ENCODE results near the gene SYNGAP1.

The SYNGAP1 gene

GRCh38 chr6:33430991-33431879, 11.4 kb downstream of the SYNGAP1 start:
- DNase-seq: no peak
- in situ Hi-C loops (cut with HindIII; ENCODE audit: low pct_ligation_motif_present, low pct_unique_long_range_greater_than_20kb, low sequenced_read_pairs): no loop called here

GRCh38 chr6:33431880-33432541, 12.1 kb downstream of the SYNGAP1 start:
- in situ Hi-C loops (cut with HindIII; ENCODE audit: low pct_ligation_motif_present, low pct_unique_long_range_greater_than_20kb, low sequenced_read_pairs): no loop called here
- DNase-seq: no peak

- in situ Hi-C loops (cut with HindIII; ENCODE audit: low pct_ligation_motif_present, low pct_unique_long_range_greater_than_20kb, low sequenced_read_pairs): no loop called here
- no peak for DNase-seq
These were observed 12.7 kb downstream of the SYNGAP1 start for GRCh38 chr6:33432546-33432945.

- DNase-seq: no peak
- in situ Hi-C loops (cut with HindIII; ENCODE audit: low pct_ligation_motif_present, low pct_unique_long_range_greater_than_20kb, low sequenced_read_pairs): no loop called here
These were observed 13.2 kb downstream of the SYNGAP1 start for GRCh38 chr6:33433001-33433543.

- DNase-seq: no peak
- in situ Hi-C loops (cut with HindIII; ENCODE audit: low pct_ligation_motif_present, low pct_unique_long_range_greater_than_20kb, low sequenced_read_pairs): no loop called here
These were observed 13.8 kb downstream of the SYNGAP1 start for GRCh38 chr6:33433544-33434191.

GRCh38 chr6:33434961-33435360, 15.1 kb downstream of the SYNGAP1 start:
- no peak for DNase-seq
- in situ Hi-C loops (cut with HindIII; ENCODE audit: low pct_ligation_motif_present, low pct_unique_long_range_greater_than_20kb, low sequenced_read_pairs): no loop called here

GRCh38 chr6:33437666-33438065, 17.8 kb downstream of the SYNGAP1 start:
- no peak for DNase-seq
- in situ Hi-C loops (cut with HindIII; ENCODE audit: low pct_ligation_motif_present, low pct_unique_long_range_greater_than_20kb, low sequenced_read_pairs): no loop called here

GRCh38 chr6:33438978-33439594, 19.2 kb downstream of the SYNGAP1 start:
- in situ Hi-C loops (cut with HindIII; ENCODE audit: low pct_ligation_motif_present, low pct_unique_long_range_greater_than_20kb, low sequenced_read_pairs): no loop called here
- no peak for DNase-seq

- in situ Hi-C loops (cut with HindIII; ENCODE audit: low pct_ligation_motif_present, low pct_unique_long_range_greater_than_20kb, low sequenced_read_pairs): no loop called here
- no peak for DNase-seq
These were observed 20.2 kb downstream of the SYNGAP1 start for GRCh38 chr6:33439956-33440648.

- in situ Hi-C loops (cut with HindIII; ENCODE audit: low pct_ligation_motif_present, low pct_unique_long_range_greater_than_20kb, low sequenced_read_pairs): no loop called here
- DNase-seq: no peak
These were observed 20.9 kb downstream of the SYNGAP1 start for GRCh38 chr6:33440649-33441309.

- in situ Hi-C loops (cut with HindIII; ENCODE audit: low pct_ligation_motif_present, low pct_unique_long_range_greater_than_20kb, low sequenced_read_pairs): no loop called here
- DNase-seq: no peak
These were observed 21.6 kb downstream of the SYNGAP1 start for GRCh38 chr6:33441457-33441856.

GRCh38 chr6:33442283-33442682, 22.4 kb downstream of the SYNGAP1 start:
- in situ Hi-C loops (cut with HindIII; ENCODE audit: low pct_ligation_motif_present, low pct_unique_long_range_greater_than_20kb, low sequenced_read_pairs): no loop called here
- no peak for DNase-seq

- in situ Hi-C loops (cut with HindIII; ENCODE audit: low pct_ligation_motif_present, low pct_unique_long_range_greater_than_20kb, low sequenced_read_pairs): no loop called here
- no peak for DNase-seq
These were observed 23.2 kb downstream of the SYNGAP1 start for GRCh38 chr6:33443025-33443424.

- in situ Hi-C loops (cut with HindIII; ENCODE audit: low pct_ligation_motif_present, low pct_unique_long_range_greater_than_20kb, low sequenced_read_pairs): no loop called here
- no peak for DNase-seq
These were observed 24.0 kb downstream of the SYNGAP1 start for GRCh38 chr6:33443619-33444504.

- DNase-seq: no peak
- in situ Hi-C loops (cut with HindIII; ENCODE audit: low pct_ligation_motif_present, low pct_unique_long_range_greater_than_20kb, low sequenced_read_pairs): no loop called here
These were observed 25.3 kb downstream of the SYNGAP1 start for GRCh38 chr6:33445119-33445603.

- in situ Hi-C loops (cut with HindIII; ENCODE audit: low pct_ligation_motif_present, low pct_unique_long_range_greater_than_20kb, low sequenced_read_pairs): no loop called here
- DNase-seq: no peak
These were observed 26.5 kb downstream of the SYNGAP1 start for GRCh38 chr6:33446356-33446755.

GRCh38 chr6:33450434-33450833, 30.6 kb downstream of the SYNGAP1 start:
- in situ Hi-C loops (cut with HindIII; ENCODE audit: low pct_ligation_motif_present, low pct_unique_long_range_greater_than_20kb, low sequenced_read_pairs): no loop called here
- no peak for DNase-seq
